ENCODE data around the gene CADM4. TPM values are rescaled to one million over a fixed set of nuclear protein-coding genes. Genes with fewer than 3 reads are reported as not detected.

Gene CADM4
- total and polyA plus RNA-seq, 2 of the 8 experiments (the other 6 are each of a cell fraction or from before 2014, with no cell fraction given), result 13.5 to 25.0 TPM

DNA sequence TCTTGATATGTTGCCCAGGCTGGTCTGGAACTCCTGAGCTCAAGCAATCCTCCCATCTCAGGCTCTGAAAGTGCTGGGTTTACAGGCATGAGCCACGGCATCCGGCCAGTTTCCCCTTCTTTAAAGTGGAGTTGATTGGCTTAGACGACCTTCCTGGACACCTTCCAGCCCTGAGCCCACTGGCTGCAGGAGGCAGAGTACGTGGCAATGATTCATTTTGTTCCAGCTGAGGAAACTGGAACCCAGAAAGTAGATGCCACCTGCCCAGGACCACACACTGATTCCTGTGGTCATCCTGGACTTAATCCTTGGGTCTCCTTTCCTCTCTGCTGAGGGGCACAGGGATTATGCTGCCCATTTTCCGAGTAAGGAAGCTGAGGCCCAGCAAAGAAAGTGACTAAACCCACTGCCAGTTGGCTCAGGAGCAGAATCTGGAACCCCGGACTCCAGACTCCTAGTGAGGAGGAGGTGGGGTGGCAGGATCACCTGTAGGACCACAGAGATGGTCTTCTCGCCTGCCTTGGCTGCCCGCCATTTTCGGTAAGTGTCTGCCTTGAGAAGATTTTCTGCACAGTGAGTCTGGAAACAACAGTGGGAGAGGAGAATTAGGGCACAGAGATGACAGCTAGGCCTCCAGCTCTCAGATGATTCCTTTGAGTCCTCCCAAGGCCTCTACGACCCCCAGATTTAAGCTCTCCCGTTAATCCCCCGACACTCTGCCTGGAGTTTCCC, 65.1 kb downstream of the CADM4 start (continued):
- TF ChIP-seq PHF8 (conservative IDR thresholded peaks at IDR 0.05; ENCODE audit: low read depth, low read length), result no peak

Small RNAs within 50 kb of the gene (small RNA-seq; reads per million reads assigned to genes)
- not detected for gene RN7SL368P (ENCODE audit: insufficient read depth)

Other genes starting within 250 kb of the CADM4 start
- not detected in 2 replicates for gene TEX101, start 225.0 kb downstream of the CADM4 start, total RNA-seq (2021; fragmentation: NEBNext Ultra II Directional; extraction: Animal tissue kit (Norgen Biotek cat#: 25700))
- 0.06 and 0.12 TPM in 2 replicates for gene TEX101, start 225.0 kb downstream of the CADM4 start, polyA plus RNA-seq (2011; rRNA removed)
- gene LYPD3, start 174.2 kb downstream of the CADM4 start, total RNA-seq (2021; fragmentation: NEBNext Ultra II Directional; extraction: Animal tissue kit (Norgen Biotek cat#: 25700)), result 4.0 and 4.1 TPM in 2 replicates
- gene LYPD3, start 174.2 kb downstream of the CADM4 start, polyA plus RNA-seq (2011; rRNA removed), result 16.4 and 18.4 TPM in 2 replicates
- 7.5 and 8.5 TPM in 2 replicates for gene PHLDB3, start 135.1 kb downstream of the CADM4 start, total RNA-seq (2021; fragmentation: NEBNext Ultra II Directional; extraction: Animal tissue kit (Norgen Biotek cat#: 25700))
- gene PHLDB3, start 135.1 kb downstream of the CADM4 start, polyA plus RNA-seq (2011; rRNA removed), result 4.0 and 6.5 TPM in 2 replicates
- gene ETHE1, start 112.6 kb downstream of the CADM4 start, total RNA-seq (2021; fragmentation: NEBNext Ultra II Directional; extraction: Animal tissue kit (Norgen Biotek cat#: 25700)), result 18.6 and 19.9 TPM in 2 replicates
- 92.7 and 96.0 TPM in 2 replicates for gene ETHE1, start 112.6 kb downstream of the CADM4 start, polyA plus RNA-seq (2011; rRNA removed)
- gene ZNF575, start 106.7 kb downstream of the CADM4 start, total RNA-seq (2021; fragmentation: NEBNext Ultra II Directional; extraction: Animal tissue kit (Norgen Biotek cat#: 25700)), result not detected in 2 replicates
- gene ZNF575, start 106.7 kb downstream of the CADM4 start, polyA plus RNA-seq (2011; rRNA removed), result 0.05 and 0.16 TPM in 2 replicates
- gene XRCC1, start 64.3 kb downstream of the CADM4 start, total RNA-seq (2021; fragmentation: NEBNext Ultra II Directional; extraction: Animal tissue kit (Norgen Biotek cat#: 25700)), result 42.5 and 48.5 TPM in 2 replicates
- 44.4 and 57.9 TPM in 2 replicates for gene XRCC1, start 64.3 kb downstream of the CADM4 start, polyA plus RNA-seq (2011; rRNA removed)
- gene PINLYP, start 64.0 kb downstream of the CADM4 start, total RNA-seq (2021; fragmentation: NEBNext Ultra II Directional; extraction: Animal tissue kit (Norgen Biotek cat#: 25700)), result 7.5 and 9.2 TPM in 2 replicates
- 27.1 and 31.3 TPM in 2 replicates for gene PINLYP, start 64.0 kb downstream of the CADM4 start, polyA plus RNA-seq (2011; rRNA removed)
- 39.9 and 42.9 TPM in 2 replicates for gene IRGQ, start 43.7 kb downstream of the CADM4 start, total RNA-seq (2021; fragmentation: NEBNext Ultra II Directional; extraction: Animal tissue kit (Norgen Biotek cat#: 25700))
- 10.5 and 16.0 TPM in 2 replicates for gene IRGQ, start 43.7 kb downstream of the CADM4 start, polyA plus RNA-seq (2011; rRNA removed)
- 13.6 and 14.7 TPM in 2 replicates for gene ZNF576, start 43.3 kb downstream of the CADM4 start, total RNA-seq (2021; fragmentation: NEBNext Ultra II Directional; extraction: Animal tissue kit (Norgen Biotek cat#: 25700))
- gene ZNF576, start 43.3 kb downstream of the CADM4 start, polyA plus RNA-seq (2011; rRNA removed), result 32.4 and 35.9 TPM in 2 replicates
- 0.11 and 0.25 TPM in 2 replicates for gene SRRM5, start 27.8 kb downstream of the CADM4 start, total RNA-seq (2021; fragmentation: NEBNext Ultra II Directional; extraction: Animal tissue kit (Norgen Biotek cat#: 25700))
- gene SRRM5, start 27.8 kb downstream of the CADM4 start, polyA plus RNA-seq (2011; rRNA removed), result 0.06 and 0.16 TPM in 2 replicates
- gene ZNF428, start 20.2 kb downstream of the CADM4 start, total RNA-seq (2021; fragmentation: NEBNext Ultra II Directional; extraction: Animal tissue kit (Norgen Biotek cat#: 25700)), result 16.7 and 19.5 TPM in 2 replicates
- gene ZNF428, start 20.2 kb downstream of the CADM4 start, polyA plus RNA-seq (2011; rRNA removed), result 7.8 and 15.5 TPM in 2 replicates
- gene PLAUR, start 30.3 kb upstream of the CADM4 start, total RNA-seq (2021; fragmentation: NEBNext Ultra II Directional; extraction: Animal tissue kit (Norgen Biotek cat#: 25700)), result 22.9 and 23.0 TPM in 2 replicates
- 23.4 and 29.8 TPM in 2 replicates for gene PLAUR, start 30.3 kb upstream of the CADM4 start, polyA plus RNA-seq (2011; rRNA removed)
- gene IRGC, start 76.2 kb upstream of the CADM4 start, total RNA-seq (2021; fragmentation: NEBNext Ultra II Directional; extraction: Animal tissue kit (Norgen Biotek cat#: 25700)), result not detected in 2 replicates
- gene IRGC, start 76.2 kb upstream of the CADM4 start, polyA plus RNA-seq (2011; rRNA removed), result not detected in 2 replicates
- gene SMG9, start 115.1 kb upstream of the CADM4 start, total RNA-seq (2021; fragmentation: NEBNext Ultra II Directional; extraction: Animal tissue kit (Norgen Biotek cat#: 25700)), result 28.7 and 34.0 TPM in 2 replicates
- 20.4 and 25.6 TPM in 2 replicates for gene SMG9, start 115.1 kb upstream of the CADM4 start, polyA plus RNA-seq (2011; rRNA removed)
- 0.78 and 1.0 TPM in 2 replicates for gene KCNN4, start 141.1 kb upstream of the CADM4 start, total RNA-seq (2021; fragmentation: NEBNext Ultra II Directional; extraction: Animal tissue kit (Norgen Biotek cat#: 25700))
- 1.5 and 2.0 TPM in 2 replicates for gene KCNN4, start 141.1 kb upstream of the CADM4 start, polyA plus RNA-seq (2011; rRNA removed)
- 0.59 and 0.74 TPM in 2 replicates for gene LYPD5, start 162.6 kb upstream of the CADM4 start, total RNA-seq (2021; fragmentation: NEBNext Ultra II Directional; extraction: Animal tissue kit (Norgen Biotek cat#: 25700))
- 4.3 TPM in 2 replicates for gene LYPD5, start 162.6 kb upstream of the CADM4 start, polyA plus RNA-seq (2011; rRNA removed)
- gene ZNF283, start 187.5 kb upstream of the CADM4 start, total RNA-seq (2021; fragmentation: NEBNext Ultra II Directional; extraction: Animal tissue kit (Norgen Biotek cat#: 25700)), result 3.6 and 4.3 TPM in 2 replicates
- 1.1 and 1.6 TPM in 2 replicates for gene ZNF283, start 187.5 kb upstream of the CADM4 start, polyA plus RNA-seq (2011; rRNA removed)
- gene ZNF404, start 244.1 kb upstream of the CADM4 start, total RNA-seq (2021; fragmentation: NEBNext Ultra II Directional; extraction: Animal tissue kit (Norgen Biotek cat#: 25700)), result 3.0 and 4.0 TPM in 2 replicates
- 0.41 and 0.60 TPM in 2 replicates for gene ZNF404, start 244.1 kb upstream of the CADM4 start, polyA plus RNA-seq (2011; rRNA removed)